Ovary (tissue), 9 donors: ENCODE measurements around the gene SOSTDC1. TPM values are rescaled to one million over a fixed set of nuclear protein-coding genes. Genes with fewer than 3 reads are reported as not detected.
"Not testable (repeated sequence)": the region's sequence is repeated elsewhere in the genome, so short reads cannot be mapped to it uniquely, and the experiment has no call there.

Experiments used
- DNase-seq, 5 donors: peaks; one replicate each; pipeline ENCODE4 v3.0.0-alpha.2; 2019 to 2020
- H3K27ac ChIP-seq, 2 donors: fragments of 200-600 bp; one replicate each; pipeline versions ENCODE4 v1.5.1 to v1.8.0; 2019 to 2022
- H3K27me3 ChIP-seq: fragments of 200-600 bp; one replicate; pipeline ENCODE4 v1.8.0; 2022
- H3K36me3 ChIP-seq: fragments of 200-600 bp; sonication (generic); one replicate; pipeline ENCODE4 v1.5.1; 2019
- H3K4me1 ChIP-seq: one replicate; pipeline ENCODE4 v1.8.1; 2013; ENCODE audit warnings: mild to moderate bottlenecking, moderate library complexity; ENCODE audit not compliant: insufficient read depth
- H3K4me3 ChIP-seq: fragments of 200-600 bp; sonication (generic); one replicate; pipeline ENCODE4 v1.5.1; 2017
- H3K9me3 ChIP-seq, 2 donors: fragments of 200-600 bp in 1 of 2; sonication (generic) in 1 of 2; one replicate each; pipeline versions ENCODE4 v1.5.1 to v1.8.1; 2013 to 2019; ENCODE audit warnings: mild to moderate bottlenecking in 1 of 2, moderate library complexity in 1 of 2
- EP300 ChIP-seq: sonication (generic); formaldehyde crosslinking; IDR thresholded peaks from one replicate; pipeline ENCODE4 v1.6.1; 2017; ENCODE audit warnings: antibody characterized with exemption
- POLR2A ChIP-seq: fragments of 450-650 bp; IDR thresholded peaks from one replicate; pipeline ENCODE4 v1.6.1; 2017; ENCODE audit warnings: antibody characterized with exemption, mild to moderate bottlenecking, moderate library complexity
- WGBS, 3 donors: extraction: QIAGEN DNeasy Blood & Tissue Kit in 1 of 3; methylation state at CpG; one replicate each; pipeline versions ENCODE4 v1.1.5 to v1.1.7; 2013 to 2017; 5-methylcytosine and 5-hydroxymethylcytosine counted together
- intact Hi-C, 4 donors: fragments of 100-400 bp; cut with DNase I; formaldehyde crosslinking; loops; one replicate each; pipeline versions ENCODE4 v1.11.0 to v1.15.1; 2022 to 2023
- polyA plus RNA-seq, 2 donors: library from polyadenylated mRNA; stranded (reverse); fragments of 200-250 nt in 1 of 2; fragments of 350-450 nt in 1 of 2; fragmentation: Illumina TruSeq in 1 of 2; extraction: RNeasy Lipid Tissue Mini Kit (QIAGEN cat#74804) in 1 of 2; gene quantifications; one replicate each; pipeline ENCODE4 v1.2.3, GENCODE V29; 2013 to 2014
- total RNA-seq, 7 donors: library from RNA; depleted of rRNA in 2 of 7; stranded (reverse); fragments of >200 nt in 2 of 7; fragmentation: NEBNext Ultra II Directional in 3 of 7; extraction: Animal tissue kit (Norgen Biotek cat#: 25700) in 3 of 7; gene quantifications; one replicate each; pipeline versions ENCODE4 v1.1.0 to v1.2.4, GENCODE V29; 2016 to 2023
- TF ChIP-seq, protein P1 (sequence below), 3 donors: fragments of 450-650 bp in 2 of 3; fragments of 200-600 bp in 1 of 3; IDR thresholded peaks; one replicate each; pipeline versions ENCODE4 v1.5.1 to v1.8.0; 2016 to 2022; ENCODE audit warnings: antibody characterized with exemption in 3 of 3, mild to moderate bottlenecking in 1 of 3
- donor health status: DM: no; HTN: no; CAD: no; lungs with moderate emphysema.
- donor health status: DM: no; HTN: no; CAD: no.
- donor health status: Bipolar disorder and iron deficiency.
- donor health status: DM: yes; HTN: yes; CAD: no.
- donor health status: DM: no; HTN: no; CAD: no.
- donor health status: DM: yes; HTN: yes; CAD: no.

SOSTDC1 gene
- total and polyA plus RNA-seq, 9 donors: 0.12 to 10.3 (median 0.60) TPM; not detected in 1

DNA sequence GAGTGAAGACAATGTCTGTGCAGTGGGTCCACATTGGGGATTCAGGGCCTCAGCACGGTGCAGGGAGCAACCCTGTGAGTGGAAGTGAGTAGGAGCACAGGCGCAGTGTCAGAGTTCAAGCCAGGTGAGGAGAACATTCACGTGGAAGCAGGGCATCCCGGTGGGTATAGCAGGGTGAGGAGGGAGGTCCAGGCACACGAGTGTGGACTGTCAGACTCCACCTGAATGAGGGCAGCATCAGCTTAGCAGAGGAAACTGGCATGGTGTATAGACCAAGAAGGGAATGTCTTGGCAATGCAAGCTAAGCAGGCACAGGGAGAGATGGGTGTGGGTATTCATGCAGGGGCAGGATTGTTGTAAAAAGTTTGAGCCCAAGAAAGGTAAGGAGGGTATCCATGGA is 45.8 kb upstream of the SOSTDC1 start:
- WGBS, 3 donors: 77 to 85% (median 83%) methylated on average over 5 of the region's 5 CpGs
- no peaks in the 10 kb centered on the region for H3K36me3 ChIP-seq
- no peak overlapping the region for H3K4me3 ChIP-seq
- H3K27me3 ChIP-seq: no peaks in the 10 kb centered on the region
- H3K4me1 ChIP-seq: no peaks in the 10 kb centered on the region
- H3K9me3 ChIP-seq: no peaks in the 10 kb centered on the region
- no peak for TF ChIP-seq POLR2A
- no peak for TF ChIP-seq EP300
- H3K27ac ChIP-seq: no peak overlapping the region
- intact Hi-C loops: no loop called here
- DNase-seq: no peak

DNA sequence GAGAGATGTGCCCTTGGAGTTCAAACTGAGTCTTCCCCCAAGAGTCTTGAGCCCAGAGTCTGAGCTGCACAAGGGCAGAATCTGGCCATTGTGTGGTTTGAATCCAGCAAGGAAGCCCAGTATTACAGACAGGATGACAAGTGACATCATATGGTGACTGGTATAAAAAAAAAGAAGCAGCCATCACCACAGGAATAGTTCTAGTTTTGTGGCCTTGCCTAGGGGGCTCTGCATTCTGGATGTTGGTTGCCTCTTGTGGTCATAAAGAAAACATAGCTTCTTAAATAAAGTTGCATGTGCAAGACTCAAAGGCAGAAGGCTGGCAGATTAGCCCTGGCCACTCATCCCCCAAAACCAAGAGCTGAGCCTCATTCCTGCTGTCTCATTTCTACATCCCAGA is 44.3 kb upstream of the SOSTDC1 start:
- no peaks in the 10 kb centered on the region for H3K27me3 ChIP-seq
- intact Hi-C loops: no loop called here
- H3K4me1 ChIP-seq: no peaks in the 10 kb centered on the region

DNA sequence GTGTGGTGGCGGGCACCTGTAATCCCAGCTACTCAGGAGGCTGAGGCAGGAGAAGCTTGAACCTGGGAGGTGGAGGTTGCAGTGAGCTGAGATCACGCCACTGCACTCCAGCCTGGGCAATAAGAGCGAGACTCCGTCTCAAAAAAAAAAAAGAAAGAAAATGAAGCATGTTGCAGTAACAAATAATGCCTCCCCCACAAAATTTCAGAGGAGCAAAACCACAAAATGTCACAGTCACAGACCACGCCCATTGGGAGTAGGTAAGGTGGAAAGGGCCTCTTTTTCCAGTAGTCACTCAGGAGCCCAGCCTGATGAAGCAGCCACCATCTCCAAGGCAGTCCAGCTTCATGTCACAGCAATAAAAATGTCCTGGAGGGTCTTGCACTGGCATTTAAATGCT is 40.9 kb upstream of the SOSTDC1 start:
- WGBS, 3 donors: 87 to 93% (median 89%) methylated on average over 5 of the region's 5 CpGs
- DNase-seq, H3K4me1 ChIP-seq, H3K9me3 ChIP-seq, H3K27ac ChIP-seq, H3K4me3 ChIP-seq, intact Hi-C loops, H3K36me3 ChIP-seq, H3K27me3 ChIP-seq: not testable (repeated sequence)

More for the DNA sequence above, 44.3 kb upstream of the SOSTDC1 start:
- Histone ChIP-seq H3K36me3 (no peaks in the 10 kb centered on the region), H3K4me3 (no peak overlapping the region), H3K27ac (no peak overlapping the region), H3K9me3 (no peaks in the 10 kb centered on the region)
- TF ChIP-seq POLR2A (no peak), EP300 (no peak)
- TF ChIP-seq, protein P1, sequence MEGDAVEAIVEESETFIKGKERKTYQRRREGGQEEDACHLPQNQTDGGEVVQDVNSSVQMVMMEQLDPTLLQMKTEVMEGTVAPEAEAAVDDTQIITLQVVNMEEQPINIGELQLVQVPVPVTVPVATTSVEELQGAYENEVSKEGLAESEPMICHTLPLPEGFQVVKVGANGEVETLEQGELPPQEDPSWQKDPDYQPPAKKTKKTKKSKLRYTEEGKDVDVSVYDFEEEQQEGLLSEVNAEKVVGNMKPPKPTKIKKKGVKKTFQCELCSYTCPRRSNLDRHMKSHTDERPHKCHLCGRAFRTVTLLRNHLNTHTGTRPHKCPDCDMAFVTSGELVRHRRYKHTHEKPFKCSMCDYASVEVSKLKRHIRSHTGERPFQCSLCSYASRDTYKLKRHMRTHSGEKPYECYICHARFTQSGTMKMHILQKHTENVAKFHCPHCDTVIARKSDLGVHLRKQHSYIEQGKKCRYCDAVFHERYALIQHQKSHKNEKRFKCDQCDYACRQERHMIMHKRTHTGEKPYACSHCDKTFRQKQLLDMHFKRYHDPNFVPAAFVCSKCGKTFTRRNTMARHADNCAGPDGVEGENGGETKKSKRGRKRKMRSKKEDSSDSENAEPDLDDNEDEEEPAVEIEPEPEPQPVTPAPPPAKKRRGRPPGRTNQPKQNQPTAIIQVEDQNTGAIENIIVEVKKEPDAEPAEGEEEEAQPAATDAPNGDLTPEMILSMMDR (IDR thresholded peaks at IDR 0.05): no peak
- DNase-seq: no peak

DNA sequence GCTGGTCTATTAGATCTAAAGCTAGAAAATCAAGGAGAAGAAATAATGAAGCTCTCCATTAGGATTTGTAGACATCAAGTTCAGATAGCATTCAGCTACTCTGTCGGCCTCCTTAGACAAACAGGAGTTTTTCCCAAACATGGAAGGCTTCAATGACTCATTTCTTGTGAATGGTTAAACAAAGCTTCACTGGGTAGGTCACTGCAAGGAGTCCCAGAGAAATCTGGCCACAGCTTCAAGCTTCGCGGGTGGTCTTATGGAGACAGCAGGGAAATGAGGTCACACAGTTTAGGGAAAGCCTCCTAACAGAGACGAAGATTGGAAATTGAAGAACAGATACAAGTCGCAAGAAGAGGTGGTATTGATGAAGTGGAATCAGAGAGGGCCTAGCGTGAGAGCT is 38.5 kb upstream of the SOSTDC1 start:
- TF ChIP-seq, protein P1 (IDR thresholded peaks at IDR 0.05): no peak
- TF ChIP-seq POLR2A (no peak), EP300 (no peak)
- Histone ChIP-seq H3K27ac (no peak overlapping the region), H3K27me3 (no peaks in the 10 kb centered on the region), H3K36me3 (no peaks in the 10 kb centered on the region), H3K4me1 (no peaks in the 10 kb centered on the region), H3K9me3 (no peaks in the 10 kb centered on the region), H3K4me3 (no peak overlapping the region)
- WGBS, 3 donors: 76 to 85% (median 81%) methylated on average over 6 of the region's 6 CpGs
- intact Hi-C loops: no loop called here
- no peak for DNase-seq

DNA sequence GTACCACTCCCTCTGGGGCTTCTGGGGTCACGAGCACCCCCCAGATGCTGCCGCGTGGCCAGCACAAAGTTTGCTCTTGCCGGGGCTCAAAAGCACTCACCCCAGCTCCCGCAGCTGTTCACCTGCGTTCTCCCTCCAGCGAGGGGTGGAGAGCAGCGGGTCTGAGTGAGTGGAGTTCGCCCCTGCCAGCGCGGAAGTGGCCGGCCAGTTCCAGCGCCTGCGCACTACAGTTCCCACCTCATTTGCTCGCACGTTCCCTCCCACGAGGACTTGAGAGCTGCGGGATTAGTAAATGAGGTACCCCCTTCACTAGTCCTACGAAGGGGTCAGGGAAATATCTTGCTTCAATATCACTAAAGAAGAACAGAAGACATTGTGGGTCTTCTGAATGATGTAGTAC is 36.8 kb upstream of the SOSTDC1 start:
- H3K27me3 ChIP-seq: no peaks in the 10 kb centered on the region

More for the DNA sequence above, 36.8 kb upstream of the SOSTDC1 start:
- 93 to 96% (median 95%) methylated on average over 19 of the region's 19 CpGs for WGBS, 3 donors
- no peaks in the 10 kb centered on the region for H3K36me3 ChIP-seq
- no peak overlapping the region for H3K27ac ChIP-seq
- intact Hi-C loops: no loop called here
- TF ChIP-seq, protein P1 (IDR thresholded peaks at IDR 0.05): no peak
- H3K4me1 ChIP-seq: no peaks in the 10 kb centered on the region
- no peak overlapping the region for H3K4me3 ChIP-seq
- no peaks in the 10 kb centered on the region for H3K9me3 ChIP-seq
- no peak for DNase-seq
